Lower leg skin (tissue), 4 donors: ENCODE measurements around the gene PIGL. TPM values are rescaled to one million over a fixed set of nuclear protein-coding genes. Genes with fewer than 3 reads are reported as not detected.
A peak's percentile ranks its signal among the peaks of the same experiment; 100 is the strongest.

Source experiments
- DNase-seq, 2 donors: peaks; one replicate each; pipeline ENCODE4 v3.0.0-alpha.2; 2019; ENCODE audit warnings: low spot score in 2 of 2
- H3K4me3 ChIP-seq: fragments of 200-600 bp; sonication (generic); 2 replicates; pipeline ENCODE4 v1.5.1; 2017; ENCODE audit warnings: mild to moderate bottlenecking, low read depth; ENCODE audit not compliant: poor library complexity, severe bottlenecking
- CTCF ChIP-seq, 3 donors: fragments of 450-650 bp; IDR thresholded peaks; one replicate each; pipeline ENCODE4 v1.5.1; 2016; ENCODE audit warnings: antibody characterized with exemption in 3 of 3, mild to moderate bottlenecking in 3 of 3, moderate library complexity in 2 of 3
- POLR2A ChIP-seq, 2 donors: fragments of 450-650 bp; IDR thresholded peaks; one replicate each; pipeline ENCODE4 v1.6.1; 2016 to 2017; ENCODE audit warnings: antibody characterized with exemption in 2 of 2, mild to moderate bottlenecking in 1 of 2, moderate library complexity in 1 of 2
- WGBS, 2 donors: methylation state at CpG; one replicate each; pipeline ENCODE4 v1.1.5; 2018; 5-methylcytosine and 5-hydroxymethylcytosine counted together
- intact Hi-C: fragments of 100-400 bp; cut with DNase I; formaldehyde crosslinking; loops from one replicate; pipeline ENCODE4 v1.15.0; 2023; ENCODE audit warnings: low total_unique reads
- total RNA-seq, 4 donors: library from RNA; depleted of rRNA; stranded (reverse); fragments of >200 nt; gene quantifications; one replicate each; pipeline ENCODE4 v1.1.0, GENCODE V29; 2016

Gene PIGL
- total RNA-seq: 10 to 100 TPM; 25.5 to 93.4 (median 40.7) TPM

GRCh38 chr17:16217002-16217635 is at the start of gene PIGL:
Gene PIGL, plus strand, starts transcription at chr17:16217210. Its CDS starts 17 bp downstream, at chr17:16217227.
- TF ChIP-seq CTCF (IDR thresholded peaks at IDR 0.05): no peak
- peak in 1 of 2 donors; percentile 17 for TF ChIP-seq POLR2A (IDR thresholded peaks at IDR 0.05)
- intact Hi-C loops: no loop called here
- DNase-seq: peak; percentile 91 to 97
- 0 to 1% methylated on average over 29 of the region's 29 CpGs for WGBS, 2 donors
- peak within 1 kb of the TSS; percentile 98 for H3K4me3 ChIP-seq

- intact Hi-C loops: no loop called here
- no peak overlapping the region for H3K4me3 ChIP-seq
- TF ChIP-seq CTCF (IDR thresholded peaks at IDR 0.05) (no peak), POLR2A (IDR thresholded peaks at IDR 0.05) (no peak)
- WGBS, 2 donors: 78 to 82% methylated on average over 7 of the region's 7 CpGs
- DNase-seq: no peak
Observed at GRCh38 chr17:16171613-16172012, 45.4 kb upstream of the PIGL start.

- no peak for TF ChIP-seq POLR2A (IDR thresholded peaks at IDR 0.05)
- TF ChIP-seq CTCF (IDR thresholded peaks at IDR 0.05): no peak
- no peak for DNase-seq
- intact Hi-C loops: no loop called here
- 91 to 97% methylated on average over 5 of the region's 5 CpGs for WGBS, 2 donors
- H3K4me3 ChIP-seq: no peak overlapping the region
Observed at GRCh38 chr17:16178836-16179235, 38.2 kb upstream of the PIGL start.

- intact Hi-C loops: no loop called here
- no peak overlapping the region for H3K4me3 ChIP-seq
- TF ChIP-seq POLR2A (IDR thresholded peaks at IDR 0.05) (no peak), CTCF (IDR thresholded peaks at IDR 0.05) (no peak)
- 97% methylated on average over 1 of the region's 1 CpG for WGBS, 2 donors
- no peak for DNase-seq
Observed at GRCh38 chr17:16181581-16181980, 35.4 kb upstream of the PIGL start.

- TF ChIP-seq CTCF (IDR thresholded peaks at IDR 0.05) (no peak), POLR2A (IDR thresholded peaks at IDR 0.05) (no peak)
- H3K4me3 ChIP-seq: no peak overlapping the region
- DNase-seq: no peak
- WGBS, 2 donors: 91 to 93% methylated on average over 5 of the region's 5 CpGs
- intact Hi-C loops: no loop called here
Observed at GRCh38 chr17:16187642-16188041, 29.4 kb upstream of the PIGL start.
